Activated T-helper 2 cell treated with anti-CD3 and anti-CD28 coated beads, Interferon-gamma antibody, Interleukin-2, Interleukin-4, amounts not matched to agents 10 μg/mL and 5 μg/mL and 100 μg/mL, durations not matched to agents 14 hours and 24 hours and 36 hours (primary cell): ENCODE measurements around the gene RND3. TPM values are rescaled to one million over a fixed set of nuclear protein-coding genes. Genes with fewer than 3 reads are reported as not detected.

ENCODE experiments used
- DNase-seq: peaks from one replicate; pipeline ENCODE4 v3.0.0; 2021; ENCODE audit warnings: low spot score
- H3K27ac Mint-ChIP-seq: one replicate; pipeline ENCODE4 v1.8.0; 2021; ENCODE audit warnings: mixed read lengths
- H3K27me3 Mint-ChIP-seq: one replicate; pipeline ENCODE4 v1.8.0; 2021; ENCODE audit warnings: low read depth, mixed read lengths
- H3K36me3 Mint-ChIP-seq: one replicate; pipeline ENCODE4 v1.8.0; 2021; ENCODE audit warnings: low read depth, mixed read lengths
- H3K4me1 Mint-ChIP-seq: one replicate; pipeline ENCODE4 v1.8.0; 2021; ENCODE audit warnings: low read depth, mixed read lengths
- H3K4me3 Mint-ChIP-seq: one replicate; pipeline ENCODE4 v1.8.0; 2021; ENCODE audit warnings: low read depth, mild to moderate bottlenecking, moderate library complexity, mixed read lengths
- H3K9me3 Mint-ChIP-seq: one replicate; pipeline ENCODE4 v1.8.0; 2021; ENCODE audit warnings: mixed read lengths
- intact Hi-C: fragments of 100-400 bp; cut with micrococcal nuclease; formaldehyde crosslinking; loops from one replicate; pipeline ENCODE4 v1.15.1; 2023
- total RNA-seq: library from RNA; stranded (reverse); gene quantifications from 2 replicates; pipeline ENCODE4 v1.2.3, GENCODE V29; 2022

The RND3 gene
- total RNA-seq, 1 donor from 2014 or later: not detected

DNA sequence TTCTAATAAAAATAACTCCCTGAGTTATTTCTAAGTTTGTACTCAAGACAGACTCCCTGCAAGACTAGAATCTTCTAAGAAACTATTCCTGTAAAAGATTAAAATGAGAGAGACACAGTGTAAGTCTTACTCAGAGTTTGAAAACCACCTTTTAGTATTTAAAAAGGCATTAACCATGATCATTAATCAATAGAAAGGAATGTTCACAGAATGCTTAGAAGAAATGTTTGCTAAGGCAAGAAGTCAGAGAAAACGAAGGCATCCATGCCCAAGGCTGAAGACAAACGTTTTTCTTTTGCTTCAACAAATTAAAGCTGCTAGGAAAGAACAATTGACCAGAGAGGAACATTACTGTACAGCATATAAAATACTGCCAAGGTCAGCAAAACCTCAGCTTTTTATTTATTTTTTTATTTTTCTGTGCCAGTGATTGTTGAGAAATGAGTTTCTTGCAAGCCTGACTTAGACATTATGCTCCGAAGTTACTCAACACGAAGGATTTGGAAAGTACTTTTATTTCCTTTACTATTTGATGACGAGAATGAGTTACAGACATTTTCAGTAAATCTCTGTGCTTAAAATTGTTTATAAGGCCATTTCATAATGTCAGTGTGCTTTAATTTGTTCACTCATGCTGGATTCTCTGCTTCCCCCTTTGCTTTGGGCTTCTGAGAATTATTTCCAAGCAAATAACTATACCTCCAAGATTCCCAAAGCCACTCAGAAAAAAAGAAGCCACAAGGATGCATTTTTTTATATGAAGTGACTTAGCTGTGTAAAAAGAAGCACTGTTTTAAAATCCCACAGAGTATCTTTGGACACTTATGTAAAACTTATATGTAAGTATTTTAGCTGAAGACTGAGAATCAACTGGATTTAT, 20.5 kb downstream of the RND3 start:
- no peaks in the 10 kb centered on the region for H3K36me3 Mint-ChIP-seq
- no peaks in the 10 kb centered on the region for H3K9me3 Mint-ChIP-seq
- H3K4me3 Mint-ChIP-seq: no peak overlapping the region
- DNase-seq: no peak
- no peaks in the 10 kb centered on the region for H3K27me3 Mint-ChIP-seq
- intact Hi-C loops: no loop called here
- no peaks in the 10 kb centered on the region for H3K4me1 Mint-ChIP-seq
- no peak overlapping the region for H3K27ac Mint-ChIP-seq

DNA sequence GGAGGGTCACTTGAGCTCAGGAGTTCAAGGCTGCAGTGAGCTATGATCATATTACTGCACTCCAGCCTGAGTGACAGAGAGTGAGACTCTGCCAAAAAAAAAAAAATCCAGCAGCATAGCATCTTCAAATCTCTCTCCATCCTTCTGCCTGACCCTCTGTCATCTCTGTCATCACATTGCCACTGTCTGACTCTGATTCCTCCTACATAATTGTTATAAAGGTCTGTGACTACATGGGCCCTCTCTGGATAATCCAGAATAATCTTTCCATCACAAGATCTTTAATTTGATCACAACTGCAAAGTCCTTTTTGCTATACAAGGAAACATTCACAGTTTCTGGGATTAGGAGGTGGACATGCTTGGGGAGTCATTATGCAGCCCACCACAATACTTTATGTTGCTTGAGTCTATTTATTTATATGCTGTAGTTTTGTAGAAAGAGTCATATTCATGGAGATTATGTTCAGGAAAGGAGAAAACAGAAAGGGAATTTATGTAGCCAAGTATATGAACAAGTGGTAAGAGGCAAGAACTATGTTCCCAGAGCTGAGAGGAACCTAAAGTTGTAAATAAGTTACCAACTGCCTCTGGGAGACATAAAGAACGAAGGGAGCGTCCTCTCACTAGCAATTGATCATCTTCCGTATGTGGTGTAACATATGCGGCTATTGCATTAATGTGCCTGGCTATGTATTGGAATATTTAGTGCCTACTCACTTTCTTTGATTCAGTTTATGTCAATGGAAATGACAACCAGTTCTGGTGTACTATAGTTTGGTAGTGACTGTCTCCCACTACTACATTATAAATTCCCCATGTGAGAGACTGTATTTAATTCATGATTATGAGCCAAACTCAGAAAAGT, 21.5 kb downstream of the RND3 start:
- intact Hi-C loops: no loop called here
- H3K36me3 Mint-ChIP-seq: no peaks in the 10 kb centered on the region
- H3K27me3 Mint-ChIP-seq: no peaks in the 10 kb centered on the region
- H3K9me3 Mint-ChIP-seq: no peaks in the 10 kb centered on the region
- no peak for DNase-seq
- H3K27ac Mint-ChIP-seq: no peak overlapping the region
- no peaks in the 10 kb centered on the region for H3K4me1 Mint-ChIP-seq
- H3K4me3 Mint-ChIP-seq: no peak overlapping the region

DNA sequence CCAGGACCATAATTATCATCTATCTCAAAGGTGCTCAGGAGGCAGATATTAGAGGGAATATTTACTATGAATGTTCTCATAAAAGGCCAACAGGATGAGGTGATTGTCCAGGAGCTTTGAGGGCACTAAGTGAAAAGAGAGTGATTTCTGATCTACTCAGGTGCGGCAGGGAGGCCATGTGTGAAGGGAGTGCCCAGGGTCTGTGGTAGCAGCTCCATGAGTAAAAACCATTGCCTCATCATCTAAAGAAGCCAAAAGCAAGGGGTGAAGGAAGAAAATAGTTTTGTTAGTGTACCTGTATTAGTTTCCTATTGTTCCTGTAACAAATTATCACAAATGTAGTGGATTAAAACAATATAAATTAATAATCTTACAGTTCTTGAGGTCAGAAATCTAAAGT, 22.5 kb downstream of the RND3 start:
- DNase-seq: no peak
- no peak overlapping the region for H3K27ac Mint-ChIP-seq
- no peaks in the 10 kb centered on the region for H3K27me3 Mint-ChIP-seq
- H3K4me3 Mint-ChIP-seq: no peak overlapping the region
- intact Hi-C loops: no loop called here
- no peaks in the 10 kb centered on the region for H3K9me3 Mint-ChIP-seq
- no peaks in the 10 kb centered on the region for H3K36me3 Mint-ChIP-seq
- H3K4me1 Mint-ChIP-seq: no peaks in the 10 kb centered on the region

DNA sequence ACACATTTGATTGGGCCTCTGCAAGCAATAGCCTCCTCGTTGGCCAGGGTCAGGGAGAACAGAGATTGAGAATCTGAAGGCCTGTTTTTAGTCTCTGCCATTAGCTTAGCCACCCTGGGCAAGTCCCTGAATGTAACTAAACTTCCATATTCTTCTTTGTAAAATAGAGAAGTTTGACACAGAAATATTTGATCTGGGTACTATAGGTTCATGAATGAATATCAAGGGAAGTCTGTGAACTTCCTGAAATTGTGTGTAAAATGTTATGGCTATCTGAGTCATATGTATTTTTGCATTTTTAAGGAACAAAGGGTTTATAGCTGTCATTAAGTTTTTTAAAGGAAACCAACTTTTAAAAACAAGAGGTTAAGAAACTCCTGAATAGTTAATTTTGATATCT, 23.2 kb downstream of the RND3 start:
- Mint-ChIP-seq H3K4me1 (no peaks in the 10 kb centered on the region), H3K27me3 (no peaks in the 10 kb centered on the region), H3K4me3 (no peak overlapping the region), H3K36me3 (no peaks in the 10 kb centered on the region), H3K27ac (no peak overlapping the region), H3K9me3 (no peaks in the 10 kb centered on the region)
- DNase-seq: no peak
- intact Hi-C loops: no loop called here

DNA sequence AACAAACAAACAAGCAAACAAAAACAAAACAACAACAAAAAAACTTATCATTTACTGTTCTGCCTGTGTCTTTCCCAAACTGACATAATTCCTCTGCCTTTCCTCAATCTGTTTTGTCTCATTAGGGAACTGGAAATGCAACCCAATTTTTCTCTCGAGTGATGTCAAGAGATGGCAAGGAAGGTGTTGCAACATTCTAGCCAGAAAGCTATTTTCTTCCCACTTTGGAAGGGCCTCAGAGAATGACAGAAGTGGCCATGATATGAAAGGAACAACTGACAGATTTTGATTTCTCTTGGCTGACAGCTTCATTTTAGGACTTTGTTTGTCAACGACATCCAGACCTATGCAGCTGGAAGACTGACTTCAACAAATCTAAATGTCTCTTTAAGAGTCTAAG, 24.7 kb downstream of the RND3 start:
- no peak overlapping the region for H3K27ac Mint-ChIP-seq
- H3K36me3 Mint-ChIP-seq: no peaks in the 10 kb centered on the region
- no peaks in the 10 kb centered on the region for H3K9me3 Mint-ChIP-seq
- DNase-seq: no peak
- no peaks in the 10 kb centered on the region for H3K4me1 Mint-ChIP-seq
- no peaks in the 10 kb centered on the region for H3K27me3 Mint-ChIP-seq
- H3K4me3 Mint-ChIP-seq: no peak overlapping the region
- intact Hi-C loops: no loop called here

DNA sequence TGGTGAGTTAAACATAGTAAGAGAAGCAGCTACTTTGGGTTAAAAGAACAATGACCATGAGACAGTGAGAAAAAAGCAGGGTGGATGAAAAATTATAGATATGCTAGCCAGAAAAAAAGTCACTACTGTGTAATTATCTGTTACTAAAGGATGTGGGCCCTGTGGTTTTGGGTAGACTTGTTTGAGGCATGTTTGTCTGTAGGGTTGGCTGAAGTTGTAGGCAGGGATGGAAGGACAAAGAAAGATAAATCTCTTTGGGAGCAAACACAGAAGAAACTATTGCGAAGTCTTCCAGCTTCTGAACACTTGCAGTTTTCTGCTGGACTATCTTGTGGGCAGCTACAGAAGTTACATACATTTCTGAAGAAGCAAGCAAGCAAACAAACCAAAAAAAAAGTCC, 28.2 kb downstream of the RND3 start:
- Mint-ChIP-seq H3K4me1 (no peaks in the 10 kb centered on the region), H3K9me3 (no peaks in the 10 kb centered on the region), H3K4me3 (no peak overlapping the region), H3K36me3 (no peaks in the 10 kb centered on the region), H3K27me3 (no peaks in the 10 kb centered on the region), H3K27ac (no peak overlapping the region)
- no peak for DNase-seq
- intact Hi-C loops: no loop called here

DNA sequence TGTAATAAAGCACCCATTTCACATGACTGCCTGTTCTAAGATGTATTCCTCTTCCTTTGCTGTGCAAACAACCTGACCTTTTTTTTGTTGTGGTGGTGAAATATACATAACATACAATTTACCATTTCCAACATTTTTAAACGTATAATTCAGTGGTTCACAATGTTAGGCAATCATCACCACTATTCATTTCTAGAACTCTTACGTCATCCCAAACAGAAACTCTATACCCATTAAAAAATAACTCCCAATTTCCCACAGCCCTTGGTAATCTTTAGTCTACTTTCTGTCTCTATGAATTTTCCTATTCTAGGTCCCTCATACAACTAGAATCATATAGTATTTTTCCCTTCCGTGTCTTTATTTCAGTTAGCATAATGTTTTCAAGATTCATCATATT, 36.7 kb downstream of the RND3 start:
- no peaks in the 10 kb centered on the region for H3K36me3 Mint-ChIP-seq
- intact Hi-C loops: no loop called here
- H3K27ac Mint-ChIP-seq: no peak overlapping the region
- DNase-seq: no peak
- H3K27me3 Mint-ChIP-seq: no peaks in the 10 kb centered on the region
- H3K9me3 Mint-ChIP-seq: no peaks in the 10 kb centered on the region
- H3K4me1 Mint-ChIP-seq: no peaks in the 10 kb centered on the region
- no peak overlapping the region for H3K4me3 Mint-ChIP-seq

DNA sequence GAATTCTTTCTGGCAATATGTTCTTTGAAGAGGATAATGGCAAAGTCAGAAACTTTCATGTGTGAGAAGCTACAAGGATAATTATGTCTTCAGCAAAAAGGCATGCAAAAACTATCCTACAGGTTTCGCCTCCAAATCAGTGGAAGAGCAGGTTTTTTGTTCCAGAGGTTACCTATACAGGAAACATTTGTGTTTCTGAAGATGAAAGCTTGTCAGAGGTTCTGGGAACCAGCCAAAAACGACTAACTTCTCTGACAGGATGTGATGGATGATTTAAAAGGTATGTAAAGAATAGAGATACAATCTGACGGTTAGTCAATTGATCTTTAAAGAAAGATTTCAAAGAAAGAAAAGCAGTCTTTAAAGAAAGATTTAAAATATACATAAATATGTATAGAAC, 37.6 kb downstream of the RND3 start:
- no peaks in the 10 kb centered on the region for H3K36me3 Mint-ChIP-seq
- H3K4me1 Mint-ChIP-seq: no peaks in the 10 kb centered on the region

DNA sequence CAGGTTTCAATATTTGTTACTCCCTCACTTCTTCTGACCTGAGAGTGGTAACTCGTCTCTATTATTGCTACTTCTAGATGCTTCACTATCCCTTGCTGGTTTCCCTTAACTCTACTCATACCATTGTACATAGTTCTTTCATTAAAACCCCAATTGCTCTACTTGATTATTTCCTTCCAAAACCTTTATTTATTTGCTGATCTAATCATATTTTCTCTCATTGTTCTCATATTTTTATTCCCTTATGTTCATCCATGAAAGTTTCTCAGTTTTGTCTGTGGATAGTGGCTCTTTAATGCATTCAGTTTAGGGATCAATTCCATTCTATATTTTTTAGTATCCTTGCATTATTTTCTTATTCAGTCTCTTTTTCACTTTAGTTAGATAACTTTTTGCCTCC, 42.1 kb downstream of the RND3 start:
- no peaks in the 10 kb centered on the region for H3K9me3 Mint-ChIP-seq

More for the DNA sequence above, 37.6 kb downstream of the RND3 start:
- no peaks in the 10 kb centered on the region for H3K27me3 Mint-ChIP-seq
- no peak overlapping the region for H3K4me3 Mint-ChIP-seq
- no peak overlapping the region for H3K27ac Mint-ChIP-seq
- intact Hi-C loops: no loop called here
- DNase-seq: no peak
- no peaks in the 10 kb centered on the region for H3K9me3 Mint-ChIP-seq

DNA sequence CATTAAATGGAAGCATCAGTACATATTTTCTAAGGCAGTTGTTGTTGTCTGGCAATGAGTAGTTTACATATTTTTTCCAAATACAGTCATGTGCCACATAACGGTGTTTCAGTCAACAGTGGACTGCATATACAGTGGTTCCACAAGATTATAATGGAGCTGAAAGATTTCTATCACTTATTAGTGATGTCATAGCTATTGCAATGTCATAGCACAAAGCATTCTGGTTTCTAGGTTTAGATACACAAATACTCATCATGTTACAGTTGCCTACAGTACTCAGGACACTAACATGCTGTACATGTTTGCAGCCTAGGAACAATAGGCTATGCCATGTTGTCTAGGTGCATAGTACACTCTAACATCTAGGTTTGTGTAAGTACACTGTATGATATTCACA, 45.0 kb downstream of the RND3 start:
- Mint-ChIP-seq H3K4me3 (no peak overlapping the region), H3K27me3 (no peaks in the 10 kb centered on the region), H3K27ac (no peak overlapping the region), H3K9me3 (no peaks in the 10 kb centered on the region), H3K36me3 (no peaks in the 10 kb centered on the region), H3K4me1 (no peaks in the 10 kb centered on the region)
- intact Hi-C loops: no loop called here
- no peak for DNase-seq

More for the DNA sequence above, 42.1 kb downstream of the RND3 start:
- no peaks in the 10 kb centered on the region for H3K27me3 Mint-ChIP-seq
- DNase-seq: no peak
- intact Hi-C loops: no loop called here
- H3K4me3 Mint-ChIP-seq: no peak overlapping the region
- no peaks in the 10 kb centered on the region for H3K4me1 Mint-ChIP-seq
- no peak overlapping the region for H3K27ac Mint-ChIP-seq
- no peaks in the 10 kb centered on the region for H3K36me3 Mint-ChIP-seq

DNA sequence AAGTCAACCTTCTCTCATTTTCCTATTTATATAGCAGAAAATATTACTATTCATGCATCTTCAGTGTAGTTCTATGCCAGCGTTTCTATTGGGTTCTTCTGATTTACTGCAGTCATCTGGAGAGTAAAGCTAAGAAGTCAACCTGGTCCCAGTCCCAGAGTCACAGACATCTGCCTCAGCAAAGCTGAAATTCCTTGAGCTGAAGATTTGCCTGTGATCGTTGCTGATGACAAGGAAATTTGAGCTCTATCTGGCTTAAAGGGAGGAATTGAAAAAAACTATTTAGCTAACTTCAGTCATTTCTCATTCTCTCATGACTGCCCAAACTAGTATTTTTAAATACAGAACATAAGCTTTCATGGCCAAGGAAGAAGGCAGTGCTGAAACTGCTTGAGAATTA, 45.7 kb downstream of the RND3 start:
- H3K36me3 Mint-ChIP-seq: no peaks in the 10 kb centered on the region
- intact Hi-C loops: no loop called here
- H3K27ac Mint-ChIP-seq: no peak overlapping the region
- no peaks in the 10 kb centered on the region for H3K4me1 Mint-ChIP-seq
- no peaks in the 10 kb centered on the region for H3K9me3 Mint-ChIP-seq
- no peak for DNase-seq
- no peak overlapping the region for H3K4me3 Mint-ChIP-seq
- H3K27me3 Mint-ChIP-seq: no peaks in the 10 kb centered on the region

DNA sequence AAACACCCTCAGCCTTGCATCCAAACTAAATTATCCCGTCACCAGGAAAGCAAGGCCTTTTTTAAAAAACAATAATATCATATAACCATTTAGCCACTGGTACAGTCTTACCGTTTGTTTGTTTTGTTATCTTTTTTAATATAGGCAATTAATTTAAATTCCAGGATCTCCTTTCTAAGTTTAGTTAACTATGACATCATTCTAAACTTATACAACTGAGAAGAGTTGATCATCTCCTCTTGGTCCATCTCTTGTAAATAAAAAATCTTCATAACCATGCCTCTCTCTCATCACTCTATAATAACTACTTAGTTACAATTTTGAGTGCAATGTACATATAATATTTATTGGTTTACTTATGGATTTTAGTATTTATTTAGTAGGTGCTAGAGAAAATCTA, 46.2 kb downstream of the RND3 start:
- intact Hi-C loops: no loop called here
- no peak overlapping the region for H3K27ac Mint-ChIP-seq
- no peaks in the 10 kb centered on the region for H3K36me3 Mint-ChIP-seq
- H3K4me1 Mint-ChIP-seq: no peaks in the 10 kb centered on the region
- H3K4me3 Mint-ChIP-seq: no peak overlapping the region
- H3K27me3 Mint-ChIP-seq: no peaks in the 10 kb centered on the region
- DNase-seq: no peak
- H3K9me3 Mint-ChIP-seq: no peaks in the 10 kb centered on the region

DNA sequence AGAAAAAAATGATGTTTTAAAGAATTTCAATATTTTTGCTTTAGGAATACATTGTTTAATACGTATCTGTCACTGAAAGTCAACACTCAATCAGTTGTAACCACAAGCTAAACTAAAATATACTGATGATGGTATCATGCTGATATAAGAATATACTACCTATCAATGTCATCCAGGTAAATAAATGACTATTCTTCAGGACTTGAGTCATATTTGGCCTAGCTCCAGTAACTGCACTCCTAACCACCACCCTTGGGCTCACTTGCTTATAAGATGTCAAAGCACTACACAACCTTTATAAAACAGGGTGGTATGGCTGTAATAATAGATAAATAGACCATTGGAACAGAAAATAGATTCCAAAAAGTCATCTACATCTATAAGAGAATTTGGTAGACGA, 48.8 kb downstream of the RND3 start:
- H3K9me3 Mint-ChIP-seq: no peaks in the 10 kb centered on the region
- H3K27ac Mint-ChIP-seq: no peak overlapping the region
- intact Hi-C loops: no loop called here
- H3K4me1 Mint-ChIP-seq: no peaks in the 10 kb centered on the region
- DNase-seq: no peak
- H3K4me3 Mint-ChIP-seq: no peak overlapping the region
- H3K27me3 Mint-ChIP-seq: no peaks in the 10 kb centered on the region
- H3K36me3 Mint-ChIP-seq: no peaks in the 10 kb centered on the region
